Caki2 (cell line): ENCODE measurements around the gene OR3A1. TPM values are rescaled to one million over a fixed set of nuclear protein-coding genes. Genes with fewer than 3 reads are reported as not detected.

Experiments used
- total RNA-seq: library from RNA; depleted of rRNA; stranded (reverse); fragments of >200 nt; shearing (Covaris generic); gene quantifications from 2 replicates; pipeline ENCODE4 v1.2.3, GENCODE V29; 2014; ENCODE audit warnings: low replicate concordance; rRNA removed

Gene OR3A1
- total RNA-seq, 1 experiment from 2014 or later = not detected

Other genes starting within 250 kb of the OR3A1 start
- not detected in 2 replicates for gene OR1D5, start 234.8 kb downstream of the OR3A1 start, total RNA-seq
- not detected in 2 replicates for gene OR1D2, start 193.9 kb downstream of the OR3A1 start, total RNA-seq
- gene OR1G1, start 170.8 kb downstream of the OR3A1 start, total RNA-seq = not detected in 2 replicates
- not detected in 2 replicates for gene OR1A2, start 100.8 kb downstream of the OR3A1 start, total RNA-seq
- not detected in 2 replicates for gene OR1A1, start 90.7 kb downstream of the OR3A1 start, total RNA-seq
- gene OR3A2, start 87.9 kb upstream of the OR3A1 start, total RNA-seq = not detected in 2 replicates
- not detected in 2 replicates for gene OR1E1, start 100.0 kb upstream of the OR3A1 start, total RNA-seq
- gene OR3A3, start 113.0 kb upstream of the OR3A1 start, total RNA-seq = not detected in 2 replicates
- gene OR1E2, start 135.5 kb upstream of the OR3A1 start, total RNA-seq = not detected in 2 replicates
- gene SPATA22, start 173.5 kb upstream of the OR3A1 start, total RNA-seq = not detected in 2 replicates
- not detected in 2 replicates for gene ASPA, start 177.6 kb upstream of the OR3A1 start, total RNA-seq